ENCODE data around the gene CPN2.

The CPN2 gene

GRCh38 chr3:194300936-194301335 lies 50.2 kb downstream of the CPN2 start:
- H3K4me1 ChIP-seq (ENCODE audit: insufficient read depth, low read length, poor library complexity, severe bottlenecking) = peaks cover 57% of the 10 kb centered on the region
- H2AFZ ChIP-seq (ENCODE audit: low read length) = no peak overlapping the region
- no peak overlapping the region for H3K4me3 ChIP-seq (ENCODE audit: low read length, poor library complexity, severe bottlenecking)
- no peak overlapping the region for H3K4me2 ChIP-seq (ENCODE audit: low read depth, low read length, poor library complexity, severe bottlenecking)
- no peaks in the 10 kb centered on the region for H3K9me2 ChIP-seq (replicated peaks; ENCODE audit: low read depth, low read length)
- H3K79me2 ChIP-seq (ENCODE audit: insufficient read depth, low read length) = 0 out of 2 replicates have a peak, but pooled peaks cover 2% of the 10 kb centered on the region
- H3K9ac ChIP-seq (ENCODE audit: low read depth, low read length, poor library complexity, severe bottlenecking) = no peak overlapping the region
- peaks cover 5% of the 10 kb centered on the region; the same call in 1 of the 2 replicates for H3F3A ChIP-seq (ENCODE audit: low read depth)
- no peaks in the 10 kb centered on the region for H3K36me3 ChIP-seq (ENCODE audit: insufficient read depth, low read length)
- no peaks in the 10 kb centered on the region for H3K27me3 ChIP-seq (ENCODE audit: insufficient read depth, low read length, poor library complexity, severe bottlenecking)
- TF ChIP-seq CTCF (conservative IDR thresholded peaks at IDR 0.05; ENCODE audit: low read length) (no peak), EZH2phosphoT487 (IDR thresholded peaks at IDR 0.05; ENCODE audit: borderline replicate concordance) (no peak)
- H3K9me3 ChIP-seq (ENCODE audit: insufficient read depth, low read depth, low read length) = no peaks in the 10 kb centered on the region
- no peaks in the 10 kb centered on the region for H4K20me1 ChIP-seq (ENCODE audit: insufficient read depth, low read length, poor library complexity, severe bottlenecking)

DNA sequence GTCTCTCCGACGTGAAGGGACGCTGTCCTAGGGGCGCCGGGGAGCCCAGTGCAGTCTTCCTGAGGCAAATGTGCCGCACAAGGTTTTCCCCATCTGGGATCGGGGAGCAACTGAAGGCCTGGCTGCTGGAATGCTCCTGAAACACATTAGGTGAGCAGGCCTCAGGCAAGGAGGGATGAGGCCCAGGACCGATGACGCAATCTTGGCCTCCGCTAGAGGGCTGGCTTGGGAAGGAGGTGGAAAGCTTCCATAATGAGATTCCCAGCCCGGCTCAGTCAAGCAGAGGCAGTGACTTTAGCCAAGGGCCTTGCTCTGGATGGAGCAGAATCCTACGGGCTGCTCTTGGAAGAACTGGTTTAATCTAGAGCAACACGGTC lies 50.8 kb downstream of the CPN2 start:
- TF ChIP-seq EZH2phosphoT487 (IDR thresholded peaks at IDR 0.05; ENCODE audit: borderline replicate concordance) (no peak), CTCF (conservative IDR thresholded peaks at IDR 0.05; ENCODE audit: low read length) (no peak)
- Histone ChIP-seq H3K27me3 (ENCODE audit: insufficient read depth, low read length, poor library complexity, severe bottlenecking) (no peaks in the 10 kb centered on the region), H3K4me3 (ENCODE audit: low read length, poor library complexity, severe bottlenecking) (no peak overlapping the region), H3K9me2 (replicated peaks; ENCODE audit: low read depth, low read length) (no peaks in the 10 kb centered on the region), H3K9ac (ENCODE audit: low read depth, low read length, poor library complexity, severe bottlenecking) (peak overlapping the region; percentile 56), H3K79me2 (ENCODE audit: insufficient read depth, low read length) (0 out of 2 replicates have a peak, but pooled peaks cover 2% of the 10 kb centered on the region), H2AFZ (ENCODE audit: low read length) (no peak overlapping the region), H3K9me3 (ENCODE audit: insufficient read depth, low read depth, low read length) (no peaks in the 10 kb centered on the region), H3K36me3 (ENCODE audit: insufficient read depth, low read length) (no peaks in the 10 kb centered on the region), H3F3A (ENCODE audit: low read depth) (peaks cover 5% of the 10 kb centered on the region; the same call in 1 of the 2 replicates), H3K4me1 (ENCODE audit: insufficient read depth, low read length, poor library complexity, severe bottlenecking) (peaks cover 51% of the 10 kb centered on the region), H3K4me2 (ENCODE audit: low read depth, low read length, poor library complexity, severe bottlenecking) (peak overlapping the region; percentile 23), H4K20me1 (ENCODE audit: insufficient read depth, low read length, poor library complexity, severe bottlenecking) (no peaks in the 10 kb centered on the region)

- H3K4me3 ChIP-seq (ENCODE audit: low read length, poor library complexity, severe bottlenecking) = no peak overlapping the region
- TF ChIP-seq CTCF (conservative IDR thresholded peaks at IDR 0.05; ENCODE audit: low read length) = no peak
- TF ChIP-seq EZH2phosphoT487 (IDR thresholded peaks at IDR 0.05; ENCODE audit: borderline replicate concordance) = no peak
Measured at GRCh38 chr3:194298331-194299227, 52.5 kb downstream of the CPN2 start.

More at GRCh38 chr3:194298331-194299227, 52.5 kb downstream of the CPN2 start:
- Histone ChIP-seq H3K9me3 (ENCODE audit: insufficient read depth, low read depth, low read length) (no peaks in the 10 kb centered on the region), H3K79me2 (ENCODE audit: insufficient read depth, low read length) (no peaks in the 10 kb centered on the region), H3F3A (ENCODE audit: low read depth) (peaks cover 5% of the 10 kb centered on the region; the same call in 1 of the 2 replicates), H4K20me1 (ENCODE audit: insufficient read depth, low read length, poor library complexity, severe bottlenecking) (no peaks in the 10 kb centered on the region), H3K27me3 (ENCODE audit: insufficient read depth, low read length, poor library complexity, severe bottlenecking) (no peaks in the 10 kb centered on the region), H3K9me2 (replicated peaks; ENCODE audit: low read depth, low read length) (no peaks in the 10 kb centered on the region), H3K4me2 (ENCODE audit: low read depth, low read length, poor library complexity, severe bottlenecking) (no peak overlapping the region), H2AFZ (ENCODE audit: low read length) (no peak overlapping the region), H3K4me1 (ENCODE audit: insufficient read depth, low read length, poor library complexity, severe bottlenecking) (peaks cover 43% of the 10 kb centered on the region), H3K36me3 (ENCODE audit: insufficient read depth, low read length) (no peaks in the 10 kb centered on the region), H3K9ac (ENCODE audit: low read depth, low read length, poor library complexity, severe bottlenecking) (no peak overlapping the region)
